ENCODE measurements around the gene CRHR1.

CRHR1 gene

GRCh38 chr17:45843722-45844121 is 59.6 kb downstream of the CRHR1 start:
- no peaks in the 10 kb centered on the region for H3K36me3 ChIP-seq (ENCODE audit: insufficient read depth, low read length)
- H4K20me1 ChIP-seq (ENCODE audit: insufficient read depth, low read length) = peaks cover 4% of the 10 kb centered on the region
- no peaks in the 10 kb centered on the region for H3K79me2 ChIP-seq (ENCODE audit: insufficient read depth, low read length)
- no peaks in the 10 kb centered on the region for H3K4me1 ChIP-seq (ENCODE audit: insufficient read depth, low read length)
- no peak overlapping the region for H3K9ac ChIP-seq (ENCODE audit: low read depth, low read length)
- H3K9me3 ChIP-seq (ENCODE audit: insufficient read depth, low read length, severe bottlenecking) = no peaks in the 10 kb centered on the region
- no peak overlapping the region for H2AFZ ChIP-seq (ENCODE audit: low read depth, low read length)
- no peak overlapping the region for H3K27ac ChIP-seq (ENCODE audit: low read length)
- H3K27me3 ChIP-seq (ENCODE audit: insufficient read depth, low read length, poor library complexity) = no peaks in the 10 kb centered on the region
- DNase-seq (no peak), ATAC-seq (ENCODE audit: insufficient read depth, low read depth) (no peak)
- no peak overlapping the region for H3K4me2 ChIP-seq (ENCODE audit: insufficient read depth, low read length)
- TF ChIP-seq, protein P1, sequence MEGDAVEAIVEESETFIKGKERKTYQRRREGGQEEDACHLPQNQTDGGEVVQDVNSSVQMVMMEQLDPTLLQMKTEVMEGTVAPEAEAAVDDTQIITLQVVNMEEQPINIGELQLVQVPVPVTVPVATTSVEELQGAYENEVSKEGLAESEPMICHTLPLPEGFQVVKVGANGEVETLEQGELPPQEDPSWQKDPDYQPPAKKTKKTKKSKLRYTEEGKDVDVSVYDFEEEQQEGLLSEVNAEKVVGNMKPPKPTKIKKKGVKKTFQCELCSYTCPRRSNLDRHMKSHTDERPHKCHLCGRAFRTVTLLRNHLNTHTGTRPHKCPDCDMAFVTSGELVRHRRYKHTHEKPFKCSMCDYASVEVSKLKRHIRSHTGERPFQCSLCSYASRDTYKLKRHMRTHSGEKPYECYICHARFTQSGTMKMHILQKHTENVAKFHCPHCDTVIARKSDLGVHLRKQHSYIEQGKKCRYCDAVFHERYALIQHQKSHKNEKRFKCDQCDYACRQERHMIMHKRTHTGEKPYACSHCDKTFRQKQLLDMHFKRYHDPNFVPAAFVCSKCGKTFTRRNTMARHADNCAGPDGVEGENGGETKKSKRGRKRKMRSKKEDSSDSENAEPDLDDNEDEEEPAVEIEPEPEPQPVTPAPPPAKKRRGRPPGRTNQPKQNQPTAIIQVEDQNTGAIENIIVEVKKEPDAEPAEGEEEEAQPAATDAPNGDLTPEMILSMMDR (IDR thresholded peaks at IDR 0.05; ENCODE audit: borderline replicate concordance, extremely low read depth, low read length, poor library complexity, severe bottlenecking) = no peak
- TF ChIP-seq EZH2 (IDR thresholded peaks at IDR 0.05; ENCODE audit: borderline replicate concordance, low read depth, low read length, severe bottlenecking) = no peak
- no peak overlapping the region for H3K4me3 ChIP-seq (ENCODE audit: low read depth in 1 of 2, low read length in 2 of 2)

DNA sequence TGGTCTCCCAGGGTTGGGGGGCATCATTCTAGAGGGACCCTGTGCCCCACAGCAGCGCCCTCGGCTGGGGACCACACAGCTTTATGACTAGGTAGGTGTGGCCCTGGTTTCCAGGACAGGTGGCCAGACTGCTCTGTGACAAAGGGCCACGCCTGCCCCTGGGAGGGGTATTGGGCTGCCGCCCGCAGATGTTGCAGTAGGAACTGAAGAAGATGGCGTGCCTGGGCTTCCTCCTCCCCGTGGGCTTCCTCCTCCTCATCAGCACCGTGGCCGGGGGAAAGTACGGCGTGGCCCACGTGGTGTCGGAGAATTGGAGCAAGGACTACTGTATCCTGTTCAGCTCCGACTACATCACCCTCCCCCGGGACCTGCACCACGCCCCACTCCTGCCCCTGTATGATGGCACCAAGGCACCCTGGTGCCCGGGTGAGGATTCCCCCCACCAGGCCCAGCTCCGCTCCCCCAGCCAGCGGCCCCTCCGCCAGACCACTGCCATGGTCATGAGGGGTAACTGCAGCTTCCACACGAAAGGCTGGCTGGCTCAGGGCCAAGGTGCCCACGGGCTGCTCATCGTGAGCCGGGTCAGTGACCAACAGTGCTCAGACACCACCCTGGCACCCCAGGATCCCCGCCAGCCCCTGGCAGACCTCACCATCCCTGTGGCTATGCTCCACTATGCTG is 60.7 kb downstream of the CRHR1 start, which contains the start of gene SPPL2C:
SPPL2C (plus strand) TSS at position 187 of the 681 bp plus-strand sequence; CDS start at position 213, 26 bp downstream.
- Histone ChIP-seq H3K27me3 (ENCODE audit: insufficient read depth, low read length, poor library complexity) (no peaks in the 10 kb centered on the region), H3K36me3 (ENCODE audit: insufficient read depth, low read length) (no peaks in the 10 kb centered on the region), H3K9ac (ENCODE audit: low read depth, low read length) (no peak within 1 kb of the TSS), H3K9me3 (ENCODE audit: insufficient read depth, low read length, severe bottlenecking) (no peaks in the 10 kb centered on the region), H3K4me2 (ENCODE audit: insufficient read depth, low read length) (no peak within 1 kb of the TSS), H4K20me1 (ENCODE audit: insufficient read depth, low read length) (peaks cover 4% of the 10 kb centered on the region), H3K79me2 (ENCODE audit: insufficient read depth, low read length) (no peaks in the 10 kb centered on the region), H3K4me3 (ENCODE audit: low read depth in 1 of 2, low read length in 2 of 2) (no peak within 1 kb of the TSS), H3K4me1 (ENCODE audit: insufficient read depth, low read length) (no peaks in the 10 kb centered on the region), H3K27ac (ENCODE audit: low read length) (no peak within 1 kb of the TSS), H2AFZ (ENCODE audit: low read depth, low read length) (no peak within 1 kb of the TSS)
- DNase-seq (no peak), ATAC-seq (ENCODE audit: insufficient read depth, low read depth) (no peak)
- TF ChIP-seq, protein P1 (IDR thresholded peaks at IDR 0.05; ENCODE audit: borderline replicate concordance, extremely low read depth, low read length, poor library complexity, severe bottlenecking) = no peak
- TF ChIP-seq EZH2 (IDR thresholded peaks at IDR 0.05; ENCODE audit: borderline replicate concordance, low read depth, low read length, severe bottlenecking) = no peak

- H3K36me3 ChIP-seq (ENCODE audit: insufficient read depth, low read length) = no peaks in the 10 kb centered on the region
- no peak for TF ChIP-seq EZH2 (IDR thresholded peaks at IDR 0.05; ENCODE audit: borderline replicate concordance, low read depth, low read length, severe bottlenecking)
- TF ChIP-seq, protein P1 (IDR thresholded peaks at IDR 0.05; ENCODE audit: borderline replicate concordance, extremely low read depth, low read length, poor library complexity, severe bottlenecking) = no peak
- no peak overlapping the region for H3K4me3 ChIP-seq (ENCODE audit: low read depth in 1 of 2, low read length in 2 of 2)
- H3K79me2 ChIP-seq (ENCODE audit: insufficient read depth, low read length) = no peaks in the 10 kb centered on the region
- H3K27me3 ChIP-seq (ENCODE audit: insufficient read depth, low read length, poor library complexity) = no peaks in the 10 kb centered on the region
- no peak for ATAC-seq (ENCODE audit: insufficient read depth, low read depth)
- no peak overlapping the region for H3K9ac ChIP-seq (ENCODE audit: low read depth, low read length)
- no peak overlapping the region for H3K4me2 ChIP-seq (ENCODE audit: insufficient read depth, low read length)
- no peak overlapping the region for H3K27ac ChIP-seq (ENCODE audit: low read length)
- no peak overlapping the region for H2AFZ ChIP-seq (ENCODE audit: low read depth, low read length)
- H3K4me1 ChIP-seq (ENCODE audit: insufficient read depth, low read length) = no peaks in the 10 kb centered on the region
- no peak for DNase-seq
- H3K9me3 ChIP-seq (ENCODE audit: insufficient read depth, low read length, severe bottlenecking) = no peaks in the 10 kb centered on the region
- H4K20me1 ChIP-seq (ENCODE audit: insufficient read depth, low read length) = peaks cover 4% of the 10 kb centered on the region
Observed at GRCh38 chr17:45845376-45846185, 61.5 kb downstream of the CRHR1 start.
